GM13977 (cell line): ENCODE results near the gene TNP2.

Source experiments
- DNase-seq: peaks from one replicate; pipeline ENCODE4 v3.0.0; 2012; ENCODE audit warnings: low spot score
- CTCF ChIP-seq: IDR thresholded peaks from 2 replicates; pipeline ENCODE4 v1.5.1; 2012; ENCODE audit warnings: mild to moderate bottlenecking, control low read depth; ENCODE audit not compliant: insufficient read depth; ENCODE audit errors: extremely low read depth, missing control alignments
- in situ Hi-C: fragments of 300-500 bp; cut with MboI; formaldehyde crosslinking; loops from one replicate; pipeline ENCODE4 v1.12.0; 2022; ENCODE audit warnings: low sequenced_read_pairs, low pct_unique_long_range_greater_than_20kb, mixed read lengths, inconsistent platforms; ENCODE audit not compliant: unreplicated experiment

Gene TNP2

DNA sequence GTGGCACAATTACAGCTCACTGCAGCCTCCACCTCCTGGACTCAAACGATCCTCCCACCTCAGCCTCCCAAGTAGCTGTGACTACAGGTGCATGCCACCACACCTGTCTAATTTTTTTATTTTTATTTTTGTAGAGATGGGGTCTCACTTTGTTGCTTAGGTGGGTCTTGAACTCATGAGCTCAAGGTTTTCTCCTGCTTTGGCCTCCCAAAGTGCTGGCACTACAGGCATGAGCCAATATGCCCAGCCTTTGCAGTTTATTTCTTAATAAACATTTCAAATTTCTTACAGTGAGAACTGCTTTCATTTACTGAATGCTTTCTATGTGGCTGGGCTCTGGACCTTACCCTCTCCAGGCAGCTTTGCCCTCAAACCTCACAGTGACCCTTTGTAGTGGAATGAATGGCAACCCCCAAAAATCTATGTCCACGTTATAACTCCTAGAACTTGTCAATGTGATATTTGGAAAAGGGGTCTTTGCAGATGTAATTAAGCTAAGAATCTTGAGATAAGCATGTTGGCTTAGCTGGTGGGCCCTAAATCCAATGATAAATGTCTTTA, 1.6 kb upstream of the TNP2 start:
- no peak for TF ChIP-seq CTCF
- DNase-seq = no peak
- in situ Hi-C loops = no loop called here

DNA sequence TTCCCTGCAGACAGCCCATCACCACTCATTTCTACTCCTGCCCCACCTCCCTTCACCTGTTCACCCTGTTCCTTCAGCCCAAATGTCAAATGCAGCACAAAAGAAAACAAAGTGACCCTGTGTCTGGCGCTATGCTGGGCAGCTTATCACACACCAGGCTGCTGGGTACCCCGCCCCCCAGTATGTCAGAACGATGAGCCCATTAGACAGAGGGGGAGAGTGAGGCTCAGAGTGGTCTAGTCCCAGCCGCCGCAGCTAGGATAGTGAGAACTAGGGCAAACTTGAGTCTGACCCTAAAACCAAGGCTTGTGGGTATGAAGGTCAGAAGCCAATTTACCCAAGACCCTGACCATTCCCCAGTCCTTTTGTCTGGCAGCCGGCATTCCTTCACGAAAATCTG, 4.0 kb downstream of the TNP2 start:
- TF ChIP-seq CTCF = no peak
- in situ Hi-C loops = no loop called here
- DNase-seq = no peak

DNA sequence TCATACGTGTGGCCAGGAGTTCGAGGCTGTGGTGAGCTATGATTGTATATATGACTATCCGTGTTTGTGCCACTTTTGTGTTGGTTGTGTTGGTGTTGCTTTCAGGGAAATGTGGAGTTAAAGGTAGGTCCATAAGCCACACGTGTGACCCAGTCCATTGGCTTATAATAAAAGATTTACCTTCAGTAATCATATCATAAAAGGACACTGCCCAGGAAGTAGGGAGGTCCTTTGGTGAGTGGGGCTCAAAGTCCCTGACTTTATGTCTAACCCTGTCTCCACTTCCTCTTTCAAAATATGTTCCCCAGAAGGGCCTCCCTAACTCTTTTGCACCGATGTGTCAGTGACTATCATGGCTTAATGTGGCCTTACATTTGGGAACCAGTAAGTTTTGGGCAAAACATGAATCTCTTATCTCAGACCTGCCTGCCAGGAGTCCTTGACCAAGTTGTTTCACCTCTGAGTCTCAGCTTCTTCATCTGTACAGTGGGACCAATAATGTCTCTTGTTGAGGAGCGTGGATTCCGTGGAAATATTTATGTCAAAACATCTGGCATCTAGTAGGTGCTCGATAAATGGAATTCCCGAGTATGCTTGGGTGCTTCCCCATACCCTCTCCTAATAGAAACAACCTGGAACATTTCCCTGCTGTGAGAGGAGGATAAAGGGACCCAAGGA, 4.8 kb downstream of the TNP2 start:
- TF ChIP-seq CTCF = no peak
- DNase-seq = no peak
- in situ Hi-C loops = no loop called here

DNA sequence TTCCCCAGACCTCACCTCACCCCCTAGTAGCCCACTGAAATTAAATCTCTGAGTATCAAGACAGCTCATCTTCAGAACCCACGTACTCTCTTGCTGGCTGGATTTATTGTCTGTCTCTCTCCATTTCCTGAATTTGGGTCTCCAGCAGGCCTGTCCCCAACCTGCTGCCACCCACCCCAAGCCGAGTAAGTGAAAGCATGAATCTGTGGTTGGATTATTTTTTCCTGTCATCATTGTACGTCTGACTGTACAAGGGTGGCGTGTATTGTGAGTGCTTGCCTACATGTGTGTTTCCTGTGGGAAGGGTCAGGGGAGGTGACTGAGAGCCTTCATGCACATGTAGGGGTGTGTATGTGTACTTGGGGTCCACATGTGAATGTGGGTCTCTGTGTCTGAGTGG, 5.4 kb downstream of the TNP2 start:
- no peak for DNase-seq
- TF ChIP-seq CTCF = no peak
- in situ Hi-C loops = no loop called here

GRCh38 chr16:11262915-11263314, 6.2 kb downstream of the TNP2 start:
- in situ Hi-C loops = no loop called here
- DNase-seq = no peak
- no peak for TF ChIP-seq CTCF

GRCh38 chr16:11260596-11260966, 8.5 kb downstream of the TNP2 start:
- in situ Hi-C loops = no loop called here
- no peak for DNase-seq
- no peak for TF ChIP-seq CTCF
